ENCODE data around the gene PTGDR2. TPM values are rescaled to one million over a fixed set of nuclear protein-coding genes. Genes with fewer than 3 reads are reported as not detected.

Gene PTGDR2
- total RNA-seq, 1 donor from 2014 or later = not detected

DNA sequence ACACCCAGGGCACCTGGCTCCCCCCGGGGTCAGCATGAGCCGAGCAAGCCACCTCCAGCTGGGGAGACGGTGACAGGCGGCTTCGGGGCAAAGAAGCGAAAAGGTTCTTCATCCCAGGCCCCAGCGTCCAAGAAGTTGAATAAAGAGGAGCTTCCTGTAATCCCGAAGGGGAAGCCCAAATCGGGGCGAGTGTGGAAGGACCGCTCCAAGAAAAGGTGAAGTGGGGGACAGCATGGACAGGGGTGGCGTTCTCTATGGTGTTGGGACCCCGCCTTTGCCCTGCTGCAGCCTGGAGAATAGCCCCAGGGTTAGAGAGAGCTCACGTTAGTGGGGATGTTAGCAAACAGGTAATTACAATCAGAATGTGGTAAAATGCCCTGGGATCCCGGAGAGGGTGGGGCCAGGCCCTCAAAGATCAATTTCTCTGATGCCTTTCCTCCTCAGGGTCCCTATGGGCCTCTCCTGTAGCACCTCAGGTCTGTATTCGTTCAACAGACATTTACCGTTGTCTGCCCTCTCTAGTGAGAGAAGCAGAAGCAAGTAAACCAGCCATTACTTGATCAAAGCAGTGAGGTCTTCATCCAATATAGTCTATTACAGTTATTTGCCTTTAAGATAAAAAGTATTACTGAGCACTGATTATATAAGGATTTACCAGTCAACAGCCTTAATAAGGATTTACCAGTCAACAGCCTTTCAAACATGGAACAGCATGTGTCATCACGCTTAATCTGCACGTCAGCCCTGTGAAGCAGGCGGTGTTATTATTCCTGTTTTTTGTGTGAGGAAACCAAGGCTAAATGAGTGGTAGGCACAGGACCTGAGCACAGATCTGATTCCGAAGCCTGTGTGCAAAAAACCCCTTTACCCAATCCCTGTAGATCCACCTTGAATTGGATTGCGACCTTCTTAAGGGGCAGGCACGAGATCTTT is 12.8 kb downstream of the PTGDR2 start:
- H3K4me1 Mint-ChIP-seq (ENCODE audit: low read depth, unreplicated experiment) = peaks cover 37% of the 10 kb centered on the region
- TF ChIP-seq, protein P1, sequence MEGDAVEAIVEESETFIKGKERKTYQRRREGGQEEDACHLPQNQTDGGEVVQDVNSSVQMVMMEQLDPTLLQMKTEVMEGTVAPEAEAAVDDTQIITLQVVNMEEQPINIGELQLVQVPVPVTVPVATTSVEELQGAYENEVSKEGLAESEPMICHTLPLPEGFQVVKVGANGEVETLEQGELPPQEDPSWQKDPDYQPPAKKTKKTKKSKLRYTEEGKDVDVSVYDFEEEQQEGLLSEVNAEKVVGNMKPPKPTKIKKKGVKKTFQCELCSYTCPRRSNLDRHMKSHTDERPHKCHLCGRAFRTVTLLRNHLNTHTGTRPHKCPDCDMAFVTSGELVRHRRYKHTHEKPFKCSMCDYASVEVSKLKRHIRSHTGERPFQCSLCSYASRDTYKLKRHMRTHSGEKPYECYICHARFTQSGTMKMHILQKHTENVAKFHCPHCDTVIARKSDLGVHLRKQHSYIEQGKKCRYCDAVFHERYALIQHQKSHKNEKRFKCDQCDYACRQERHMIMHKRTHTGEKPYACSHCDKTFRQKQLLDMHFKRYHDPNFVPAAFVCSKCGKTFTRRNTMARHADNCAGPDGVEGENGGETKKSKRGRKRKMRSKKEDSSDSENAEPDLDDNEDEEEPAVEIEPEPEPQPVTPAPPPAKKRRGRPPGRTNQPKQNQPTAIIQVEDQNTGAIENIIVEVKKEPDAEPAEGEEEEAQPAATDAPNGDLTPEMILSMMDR (IDR thresholded peaks at IDR 0.05; ENCODE audit: insufficient read depth, low read depth, low read length) = no peak
- TF ChIP-seq EZH2 (IDR thresholded peaks at IDR 0.05; ENCODE audit: insufficient read depth, low read length) = no peak
- H3K9me3 Mint-ChIP-seq (ENCODE audit: unreplicated experiment) = no peaks in the 10 kb centered on the region
- Histone ChIP-seq H3K27me3 (ENCODE audit: insufficient read depth, low read length) (peaks cover 7% of the 10 kb centered on the region), H3K27ac (ENCODE audit: low read depth, low read length) (peak overlapping the region; percentile 61), H4K20me1 (ENCODE audit: insufficient read depth, low read length) (peaks cover 36% of the 10 kb centered on the region), H3K4me3 (ENCODE audit: insufficient read depth, low read depth, low read length) (peak overlapping the region; percentile 78), H3K9me3 (ENCODE audit: insufficient read depth, low read depth, low read length) (no peaks in the 10 kb centered on the region), H3K4me1 (ENCODE audit: insufficient read depth, low read length) (peaks cover 36% of the 10 kb centered on the region), H3K79me2 (ENCODE audit: insufficient read depth, low read length) (peaks cover 47% of the 10 kb centered on the region), H3K9ac (ENCODE audit: low read length) (peak overlapping the region; percentile 89), H3K4me2 (ENCODE audit: low read length) (peak overlapping the region; percentile 97), H3K36me3 (ENCODE audit: insufficient read depth, low read length) (no peaks in the 10 kb centered on the region), H2AFZ (ENCODE audit: low read depth, low read length) (peak overlapping the region; percentile 92)
- peaks cover 2% of the 10 kb centered on the region for H3K36me3 Mint-ChIP-seq (ENCODE audit: low read depth, unreplicated experiment)
- H3K4me3 Mint-ChIP-seq (ENCODE audit: unreplicated experiment) = peak overlapping the region; percentile 93
- no peak for FAIRE-seq
- peaks cover 2% of the 10 kb centered on the region for H3K27me3 Mint-ChIP-seq (ENCODE audit: low read depth, unreplicated experiment)
- H3K27ac Mint-ChIP-seq (ENCODE audit: unreplicated experiment) = peak overlapping the region; percentile 12
- no peak for DNase-seq (ENCODE audit: low read depth)

DNA sequence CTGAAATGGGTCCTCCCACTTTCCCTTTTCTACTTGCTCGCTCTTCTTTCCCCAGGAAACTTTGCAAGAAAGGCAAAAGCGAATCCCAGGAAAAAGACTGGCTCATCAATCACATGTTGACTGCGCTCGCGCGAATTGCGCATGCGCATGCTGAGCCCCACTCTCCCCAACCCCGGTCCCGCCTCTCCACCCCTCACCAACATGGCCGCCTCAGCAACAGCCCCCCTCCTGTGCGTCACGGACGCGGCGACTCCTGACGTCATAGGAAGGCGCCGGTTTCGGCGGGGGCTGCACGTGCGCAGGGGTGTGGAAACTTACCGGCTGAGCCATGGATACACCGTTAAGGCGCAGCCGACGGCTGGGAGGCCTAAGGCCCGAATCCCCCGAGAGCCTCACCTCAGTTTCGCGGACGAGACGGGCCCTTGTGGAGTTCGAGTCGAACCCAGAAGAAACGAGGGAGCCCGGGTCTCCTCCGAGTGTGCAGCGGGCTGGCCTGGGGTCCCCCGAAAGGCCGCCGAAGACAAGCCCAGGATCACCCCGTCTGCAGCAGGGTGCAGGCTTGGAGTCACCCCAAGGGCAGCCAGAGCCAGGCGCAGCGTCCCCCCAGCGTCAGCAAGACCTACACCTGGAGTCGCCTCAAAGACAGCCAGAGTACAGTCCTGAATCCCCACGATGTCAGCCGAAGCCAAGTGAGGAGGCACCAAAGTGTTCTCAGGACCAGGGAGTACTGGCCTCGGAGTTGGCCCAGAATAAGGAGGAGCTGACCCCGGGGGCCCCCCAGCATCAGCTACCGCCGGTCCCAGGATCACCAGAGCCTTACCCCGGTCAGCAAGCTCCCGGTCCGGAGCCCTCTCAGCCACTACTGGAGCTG is 13.7 kb downstream of the PTGDR2 start, which contains the start of gene CCDC86:
Gene CCDC86, plus strand, starts transcription at position 317 of the 871 bp plus-strand sequence. Its CDS starts 12 bp downstream, at position 329.
- peaks cover 47% of the 10 kb centered on the region for H3K79me2 ChIP-seq (ENCODE audit: insufficient read depth, low read length)
- peaks cover 36% of the 10 kb centered on the region for H3K4me1 ChIP-seq (ENCODE audit: insufficient read depth, low read length)
- peaks cover 1% of the 10 kb centered on the region for H3K36me3 Mint-ChIP-seq (ENCODE audit: low read depth, unreplicated experiment)
- peaks cover 16% of the 10 kb centered on the region for H3K27me3 ChIP-seq (ENCODE audit: insufficient read depth, low read length)
- H3K4me3 Mint-ChIP-seq (ENCODE audit: unreplicated experiment) = peak within 1 kb of the TSS; percentile 93
- peak; percentile 79 for DNase-seq (ENCODE audit: low read depth)
- H3K4me1 Mint-ChIP-seq (ENCODE audit: low read depth, unreplicated experiment) = peaks cover 37% of the 10 kb centered on the region
- peak within 1 kb of the TSS; percentile 89 for H3K9ac ChIP-seq (ENCODE audit: low read length)
- peak within 1 kb of the TSS; percentile 97 for H3K4me2 ChIP-seq (ENCODE audit: low read length)
- peaks cover 8% of the 10 kb centered on the region for H3K27me3 Mint-ChIP-seq (ENCODE audit: low read depth, unreplicated experiment)
- H3K36me3 ChIP-seq (ENCODE audit: insufficient read depth, low read length) = no peaks in the 10 kb centered on the region
- H3K27ac ChIP-seq (ENCODE audit: low read depth, low read length) = peak within 1 kb of the TSS; percentile 61
- H4K20me1 ChIP-seq (ENCODE audit: insufficient read depth, low read length) = peaks cover 33% of the 10 kb centered on the region
- peak within 1 kb of the TSS; percentile 91 for H3K27ac Mint-ChIP-seq (ENCODE audit: unreplicated experiment)
- no peak for TF ChIP-seq EZH2 (IDR thresholded peaks at IDR 0.05; ENCODE audit: insufficient read depth, low read length)
- TF ChIP-seq, protein P1 (IDR thresholded peaks at IDR 0.05; ENCODE audit: insufficient read depth, low read depth, low read length) = no peak
- no peaks in the 10 kb centered on the region for H3K9me3 Mint-ChIP-seq (ENCODE audit: unreplicated experiment)
- H2AFZ ChIP-seq (ENCODE audit: low read depth, low read length) = peak within 1 kb of the TSS; percentile 92
- no peaks in the 10 kb centered on the region for H3K9me3 ChIP-seq (ENCODE audit: insufficient read depth, low read depth, low read length)
- peak; percentile 9 for FAIRE-seq
- H3K4me3 ChIP-seq (ENCODE audit: insufficient read depth, low read depth, low read length) = peak within 1 kb of the TSS; percentile 78
